Osteoblast (primary cell): Measurements from ENCODE around the gene LZTS3. TPM values are rescaled to one million over a fixed set of nuclear protein-coding genes. Genes with fewer than 3 reads are reported as not detected.
"Not testable (repeated sequence)": the region's sequence is repeated elsewhere in the genome, so short reads cannot be mapped to it uniquely, and the experiment has no call there.

ENCODE experiments used
- DNase-seq: peaks from one replicate; pipeline ENCODE4 v3.0.0; 2011; ENCODE audit warnings: low spot score, mixed read lengths; ENCODE audit not compliant: insufficient read length; ENCODE audit errors: missing footprints
- H2AFZ ChIP-seq: 2 replicates; pipeline ENCODE4 v1.6.0; 2011; ENCODE audit warnings: mild to moderate bottlenecking, low read length
- H3K27ac ChIP-seq: 2 replicates; pipeline ENCODE4 v1.5.1; 2011; ENCODE audit warnings: mild to moderate bottlenecking, low read depth, low read length, moderate library complexity
- H3K27me3 ChIP-seq: 2 replicates; pipeline ENCODE4 v1.6.0; 2012; ENCODE audit warnings: mild to moderate bottlenecking, control low read depth, inconsistent platforms, low read length, moderate library complexity; ENCODE audit not compliant: insufficient read depth
- H3K36me3 ChIP-seq: 2 replicates; pipeline ENCODE4 v1.5.1; 2011; ENCODE audit warnings: mild to moderate bottlenecking, low read length, control low read depth, moderate library complexity; ENCODE audit not compliant: insufficient read depth
- H3K4me1 ChIP-seq: 2 replicates; pipeline ENCODE4 v1.5.1; 2011; ENCODE audit warnings: mild to moderate bottlenecking, low read length, control low read depth, moderate library complexity; ENCODE audit not compliant: insufficient read depth
- H3K4me2 ChIP-seq: 2 replicates; pipeline ENCODE4 v1.6.0; 2011; ENCODE audit warnings: mild to moderate bottlenecking, low read length; ENCODE audit not compliant: insufficient read depth
- H3K4me3 ChIP-seq: fragments of 200-600 bp; sonication (generic); 3 replicates; pipeline ENCODE4 v1.5.1; 2012; ENCODE audit warnings: mild to moderate bottlenecking, low read length, inconsistent platforms; ENCODE audit not compliant: insufficient read depth
- H3K79me2 ChIP-seq: 2 replicates; pipeline ENCODE4 v1.6.0; 2012; ENCODE audit warnings: mild to moderate bottlenecking, low read length, control low read depth, inconsistent platforms; ENCODE audit not compliant: insufficient read depth
- H3K9me3 ChIP-seq: 2 replicates; pipeline ENCODE4 v1.5.1; 2011; ENCODE audit warnings: low read depth, low read length, control low read depth
- H4K20me1 ChIP-seq: 2 replicates; pipeline ENCODE4 v1.6.0; 2012; ENCODE audit warnings: mild to moderate bottlenecking, low read length, control low read depth; ENCODE audit not compliant: insufficient read depth
- CTCF ChIP-seq: IDR thresholded peaks from 2 replicates; pipeline ENCODE4 v1.5.1; 2011; ENCODE audit warnings: mild to moderate bottlenecking, low read depth, low read length, moderate library complexity; ENCODE audit errors: extremely low read depth
- total RNA-seq: library from RNA; depleted of rRNA; stranded (reverse); fragments of >200 nt; gene quantifications from 2 replicates; pipeline ENCODE4 v1.2.3, GENCODE V29; 2012

Gene LZTS3
- 2.4 and 3.6 TPM in 2 replicates for total RNA-seq

DNA sequence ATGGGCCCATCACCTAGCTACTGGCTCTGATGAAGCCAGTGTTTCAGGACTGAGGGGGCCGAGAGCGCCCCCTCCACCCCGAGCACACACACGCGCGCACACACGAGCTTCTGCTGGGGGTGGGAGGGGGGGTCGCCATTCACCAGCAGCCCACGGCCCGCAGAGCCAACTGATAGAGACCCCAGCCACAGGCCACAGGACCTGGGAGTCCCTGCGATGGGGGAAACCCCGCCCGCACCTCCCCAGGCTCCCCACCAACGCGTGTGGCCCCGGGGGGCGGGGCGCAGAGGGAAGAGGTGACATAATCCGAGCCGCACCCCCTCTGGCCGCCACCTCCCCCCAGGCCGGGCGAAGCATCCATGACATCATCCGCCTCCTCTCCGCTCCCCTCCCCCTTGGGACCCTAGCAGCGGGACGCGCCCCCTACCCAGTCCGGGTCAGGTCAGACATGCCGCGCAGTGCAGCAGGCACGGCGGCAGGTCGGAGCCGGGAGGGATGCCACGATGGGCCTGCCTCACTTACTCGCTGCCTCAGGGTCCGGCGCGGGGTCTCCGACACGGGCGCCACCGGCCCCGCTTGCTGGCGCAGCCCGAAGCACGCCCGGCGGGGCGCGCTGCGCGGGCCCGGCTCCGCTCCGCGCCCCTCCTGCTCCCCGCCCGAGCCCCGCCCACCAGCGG, at the start of gene LZTS3:
Gene LZTS3, minus strand, starts transcription at position 617 of the 677 bp plus-strand sequence. CDS start 6,386 bp downstream, outside the sequence.
- no peaks in the 10 kb centered on the region for H4K20me1 ChIP-seq
- TF ChIP-seq CTCF, result no peak
- peak within 1 kb of the TSS; percentile 83 for H3K4me2 ChIP-seq
- peak within 1 kb of the TSS; percentile 92 for H2AFZ ChIP-seq
- H3K36me3 ChIP-seq, result no peaks in the 10 kb centered on the region
- no peaks in the 10 kb centered on the region for H3K9me3 ChIP-seq
- DNase-seq, result peak; percentile 99
- H3K4me1 ChIP-seq, result peaks cover 6% of the 10 kb centered on the region
- peak within 1 kb of the TSS; percentile 60 for H3K27ac ChIP-seq
- H3K27me3 ChIP-seq, result peaks cover 10% of the 10 kb centered on the region
- H3K79me2 ChIP-seq, result no peaks in the 10 kb centered on the region
- peak within 1 kb of the TSS; percentile 89 for H3K4me3 ChIP-seq

- no peak for TF ChIP-seq CTCF
- peak; percentile 44 for DNase-seq
- Histone ChIP-seq H3K4me1 (no peaks in the 10 kb centered on the region), H3K36me3 (peaks cover 49% of the 10 kb centered on the region), H3K9me3 (no peaks in the 10 kb centered on the region), H4K20me1 (no peaks in the 10 kb centered on the region), H2AFZ (no peak overlapping the region), H3K27ac (no peak overlapping the region), H3K4me2 (no peak overlapping the region), H3K27me3 (no peaks in the 10 kb centered on the region), H3K79me2 (no peaks in the 10 kb centered on the region), H3K4me3 (no peak overlapping the region)
Measured at GRCh38 chr20:3221398-3222226, 48.3 kb upstream of the LZTS3 start.

- Histone ChIP-seq H4K20me1 (no peaks in the 10 kb centered on the region), H3K4me2 (no peak overlapping the region), H3K27me3 (no peaks in the 10 kb centered on the region), H3K4me1 (no peaks in the 10 kb centered on the region), H3K4me3 (no peak overlapping the region), H3K9me3 (no peaks in the 10 kb centered on the region), H3K36me3 (peaks cover 66% of the 10 kb centered on the region), H3K27ac (no peak overlapping the region), H3K79me2 (peaks cover 6% of the 10 kb centered on the region), H2AFZ (no peak overlapping the region)
- DNase-seq, result peak; percentile 98
- TF ChIP-seq CTCF, result peak; percentile 70
Measured at GRCh38 chr20:3218307-3218988, 45.1 kb upstream of the LZTS3 start.

DNA sequence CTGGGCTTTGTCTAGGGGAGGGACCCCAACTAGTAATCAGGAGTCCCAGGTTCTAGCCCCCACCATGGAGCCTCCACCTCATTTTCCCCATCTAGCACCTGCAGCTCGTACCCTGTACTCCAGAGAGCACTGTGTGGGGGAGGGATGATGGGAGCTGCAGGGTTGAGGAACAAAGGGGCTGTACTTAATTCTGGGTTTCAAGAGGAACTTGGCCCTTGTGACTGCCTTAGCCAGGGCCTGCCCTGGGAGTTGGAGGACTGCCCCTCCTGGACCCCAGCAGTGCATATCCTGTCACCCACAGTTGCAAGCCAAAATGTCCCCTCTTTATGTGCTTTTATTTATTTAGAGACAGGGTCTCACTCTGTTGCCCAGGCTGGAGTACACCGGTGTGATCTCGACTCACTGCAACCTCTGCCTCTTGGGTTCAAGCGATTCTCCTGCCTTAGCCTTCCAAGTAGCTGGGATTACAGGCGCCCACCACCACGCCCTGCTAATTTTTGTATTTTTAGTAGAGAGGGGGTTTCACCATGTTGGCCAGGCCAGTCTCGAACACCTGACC, 42.1 kb upstream of the LZTS3 start:
- H3K36me3 ChIP-seq, result peaks cover 45% of the 10 kb centered on the region
- H4K20me1 ChIP-seq, H2AFZ ChIP-seq, H3K4me1 ChIP-seq, DNase-seq, H3K27me3 ChIP-seq, H3K4me3 ChIP-seq, H3K27ac ChIP-seq, H3K4me2 ChIP-seq, H3K9me3 ChIP-seq: not testable (repeated sequence)
- peaks cover 34% of the 10 kb centered on the region for H3K79me2 ChIP-seq
